ENCODE data around the gene ATG13.

ATG13 gene

GRCh38 chr11:46658259-46658658, 40.9 kb downstream of the ATG13 start:
- H3K27me3 ChIP-seq = no peaks in the 10 kb centered on the region
- H3K9me3 ChIP-seq = no peaks in the 10 kb centered on the region
- TF ChIP-seq, protein P1, sequence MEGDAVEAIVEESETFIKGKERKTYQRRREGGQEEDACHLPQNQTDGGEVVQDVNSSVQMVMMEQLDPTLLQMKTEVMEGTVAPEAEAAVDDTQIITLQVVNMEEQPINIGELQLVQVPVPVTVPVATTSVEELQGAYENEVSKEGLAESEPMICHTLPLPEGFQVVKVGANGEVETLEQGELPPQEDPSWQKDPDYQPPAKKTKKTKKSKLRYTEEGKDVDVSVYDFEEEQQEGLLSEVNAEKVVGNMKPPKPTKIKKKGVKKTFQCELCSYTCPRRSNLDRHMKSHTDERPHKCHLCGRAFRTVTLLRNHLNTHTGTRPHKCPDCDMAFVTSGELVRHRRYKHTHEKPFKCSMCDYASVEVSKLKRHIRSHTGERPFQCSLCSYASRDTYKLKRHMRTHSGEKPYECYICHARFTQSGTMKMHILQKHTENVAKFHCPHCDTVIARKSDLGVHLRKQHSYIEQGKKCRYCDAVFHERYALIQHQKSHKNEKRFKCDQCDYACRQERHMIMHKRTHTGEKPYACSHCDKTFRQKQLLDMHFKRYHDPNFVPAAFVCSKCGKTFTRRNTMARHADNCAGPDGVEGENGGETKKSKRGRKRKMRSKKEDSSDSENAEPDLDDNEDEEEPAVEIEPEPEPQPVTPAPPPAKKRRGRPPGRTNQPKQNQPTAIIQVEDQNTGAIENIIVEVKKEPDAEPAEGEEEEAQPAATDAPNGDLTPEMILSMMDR (IDR thresholded peaks at IDR 0.05; ENCODE audit: low read depth, low read length) = no peak
- H3K4me3 ChIP-seq (ENCODE audit: low read depth, low read length) = no peak overlapping the region
- no peak for DNase-seq
- no peaks in the 10 kb centered on the region for H3K4me1 ChIP-seq
- no peaks in the 10 kb centered on the region for H3K36me3 ChIP-seq

DNA sequence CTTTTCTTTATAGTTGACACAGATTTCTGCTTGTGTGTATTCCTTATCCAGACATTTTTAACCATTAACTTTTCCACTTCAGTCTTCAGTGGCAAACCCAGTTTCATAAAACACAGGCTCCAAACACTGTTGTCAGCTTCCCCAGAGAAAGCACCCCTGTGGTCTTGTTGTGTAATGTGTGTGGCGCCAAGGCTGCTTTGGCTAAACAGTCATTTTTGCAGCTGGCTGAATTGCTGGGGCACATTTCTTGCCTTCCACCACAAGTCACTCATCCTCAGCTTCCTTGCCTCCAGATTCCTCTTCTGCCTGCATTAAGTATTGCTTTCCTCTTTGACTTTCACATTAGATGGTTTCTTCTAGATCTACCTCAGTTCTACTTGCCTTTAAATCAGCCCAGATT, 42.6 kb downstream of the ATG13 start:
- TF ChIP-seq, protein P1 (IDR thresholded peaks at IDR 0.05; ENCODE audit: low read depth, low read length) = no peak
- no peak for DNase-seq
- H3K36me3 ChIP-seq = no peaks in the 10 kb centered on the region
- no peaks in the 10 kb centered on the region for H3K27me3 ChIP-seq
- no peak overlapping the region for H3K4me3 ChIP-seq (ENCODE audit: low read depth, low read length)
- no peaks in the 10 kb centered on the region for H3K9me3 ChIP-seq
- no peaks in the 10 kb centered on the region for H3K4me1 ChIP-seq

GRCh38 chr11:46661836-46662235, 44.5 kb downstream of the ATG13 start:
- no peaks in the 10 kb centered on the region for H3K4me1 ChIP-seq
- TF ChIP-seq, protein P1 (IDR thresholded peaks at IDR 0.05; ENCODE audit: low read depth, low read length) = no peak
- H3K4me3 ChIP-seq (ENCODE audit: low read depth, low read length) = no peak overlapping the region
- DNase-seq = no peak
- no peaks in the 10 kb centered on the region for H3K27me3 ChIP-seq
- H3K9me3 ChIP-seq = no peaks in the 10 kb centered on the region
- H3K36me3 ChIP-seq = no peaks in the 10 kb centered on the region

- DNase-seq = no peak
- no peaks in the 10 kb centered on the region for H3K9me3 ChIP-seq
- H3K4me1 ChIP-seq = no peaks in the 10 kb centered on the region
- H3K36me3 ChIP-seq = no peaks in the 10 kb centered on the region
- H3K4me3 ChIP-seq (ENCODE audit: low read depth, low read length) = no peak overlapping the region
- TF ChIP-seq, protein P1 (IDR thresholded peaks at IDR 0.05; ENCODE audit: low read depth, low read length) = no peak
- H3K27me3 ChIP-seq = no peaks in the 10 kb centered on the region
Observed at GRCh38 chr11:46662366-46662765, 45.0 kb downstream of the ATG13 start.

DNA sequence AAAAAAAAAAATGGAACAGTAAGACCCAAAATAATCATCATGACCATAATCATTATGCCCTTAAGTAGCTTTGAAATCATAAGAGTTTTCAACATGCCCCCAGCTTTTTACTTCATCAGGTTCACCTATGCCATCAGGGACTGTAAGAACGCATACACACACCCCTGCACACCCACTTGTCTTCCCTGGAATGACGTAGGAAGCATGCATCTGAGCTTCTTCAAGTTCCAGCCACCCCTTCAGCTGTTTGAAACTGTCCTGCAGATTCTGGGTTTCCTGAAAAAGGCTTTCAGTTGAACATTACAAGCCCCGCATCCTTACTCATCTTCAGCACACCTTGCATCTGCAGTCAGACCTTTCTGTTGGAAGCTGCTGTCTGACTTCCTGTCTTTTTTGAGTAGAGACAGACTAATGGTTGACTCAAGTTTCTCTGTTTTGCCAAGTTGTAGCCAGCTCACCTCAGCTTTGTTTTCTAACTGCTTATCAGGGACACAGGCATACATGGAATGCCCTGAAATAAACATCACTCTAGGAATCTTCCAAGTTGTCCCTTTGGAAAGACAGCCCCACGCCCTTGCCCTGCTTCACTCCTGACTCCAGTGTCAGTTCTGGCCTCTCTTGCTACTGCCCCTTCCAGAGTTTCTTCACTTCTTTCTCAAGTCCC, 46.1 kb downstream of the ATG13 start:
- H3K4me1 ChIP-seq = no peaks in the 10 kb centered on the region
- TF ChIP-seq, protein P1 (IDR thresholded peaks at IDR 0.05; ENCODE audit: low read depth, low read length) = no peak
- no peaks in the 10 kb centered on the region for H3K36me3 ChIP-seq

DNA sequence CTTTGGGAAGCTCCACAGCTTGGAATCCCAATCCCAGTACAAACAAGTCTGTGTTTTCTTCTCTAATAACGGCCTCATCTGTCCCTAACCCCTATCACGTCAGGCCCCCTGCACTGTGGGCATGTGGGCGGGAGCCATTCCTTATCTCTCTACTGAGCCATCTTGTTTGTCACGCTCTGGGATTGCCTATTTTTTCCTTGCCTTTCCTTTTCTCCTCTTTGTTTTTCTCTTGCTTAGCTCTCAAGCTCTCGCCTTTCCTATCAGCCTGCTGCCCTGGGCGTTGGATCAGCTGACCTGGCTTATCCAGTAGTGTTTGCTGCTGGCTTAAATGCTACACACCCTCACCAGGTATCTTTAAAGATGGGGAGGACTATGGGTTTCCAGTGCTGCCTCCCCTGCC, 47.3 kb downstream of the ATG13 start:
- H3K4me3 ChIP-seq (ENCODE audit: low read depth, low read length) = no peak overlapping the region
- no peaks in the 10 kb centered on the region for H3K4me1 ChIP-seq
- DNase-seq = no peak
- TF ChIP-seq, protein P1 (IDR thresholded peaks at IDR 0.05; ENCODE audit: low read depth, low read length) = no peak
- no peaks in the 10 kb centered on the region for H3K36me3 ChIP-seq
- H3K27me3 ChIP-seq = no peaks in the 10 kb centered on the region
- H3K9me3 ChIP-seq = no peaks in the 10 kb centered on the region

More for the DNA sequence above, 46.1 kb downstream of the ATG13 start:
- Histone ChIP-seq H3K27me3 (no peaks in the 10 kb centered on the region), H3K9me3 (no peaks in the 10 kb centered on the region), H3K4me3 (ENCODE audit: low read depth, low read length) (no peak overlapping the region)
- no peak for DNase-seq
